Sciatic nerve (tissue), 2 donors: Measurements from ENCODE around the gene TTC9B. TPM values are rescaled to one million over a fixed set of nuclear protein-coding genes. Genes with fewer than 3 reads are reported as not detected.
"Not testable (repeated sequence)": the region's sequence is repeated elsewhere in the genome, so short reads cannot be mapped to it uniquely, and the experiment has no call there.

Experiments
- ATAC-seq: fragments of 200-7000 bp; cut with Tn5 transposase; one replicate; pipeline ENCODE4 v1.9.1; 2020; ENCODE audit warnings: mild to moderate bottlenecking, moderate library complexity
- DNase-seq: peaks from one replicate; pipeline ENCODE4 v3.0.0-alpha.2; 2020; ENCODE audit warnings: low spot score
- intact Hi-C: fragments of 100-400 bp; cut with DNase I; formaldehyde crosslinking; loops from one replicate; pipeline ENCODE4 v1.14.2; 2022
- total RNA-seq: library from RNA; stranded (reverse); fragmentation: NEBNext Ultra II Directional; extraction: Animal tissue kit (Norgen Biotek cat#: 25700); gene quantifications from one replicate; pipeline ENCODE4 v1.2.1, GENCODE V29; 2021
- donor health status: DM: no; HTN: no; CAD: no.
- donor health status: DM: no; HTN: no; CAD: no.

Gene TTC9B
- total RNA-seq, 1 donor from 2014 or later, result not detected

DNA sequence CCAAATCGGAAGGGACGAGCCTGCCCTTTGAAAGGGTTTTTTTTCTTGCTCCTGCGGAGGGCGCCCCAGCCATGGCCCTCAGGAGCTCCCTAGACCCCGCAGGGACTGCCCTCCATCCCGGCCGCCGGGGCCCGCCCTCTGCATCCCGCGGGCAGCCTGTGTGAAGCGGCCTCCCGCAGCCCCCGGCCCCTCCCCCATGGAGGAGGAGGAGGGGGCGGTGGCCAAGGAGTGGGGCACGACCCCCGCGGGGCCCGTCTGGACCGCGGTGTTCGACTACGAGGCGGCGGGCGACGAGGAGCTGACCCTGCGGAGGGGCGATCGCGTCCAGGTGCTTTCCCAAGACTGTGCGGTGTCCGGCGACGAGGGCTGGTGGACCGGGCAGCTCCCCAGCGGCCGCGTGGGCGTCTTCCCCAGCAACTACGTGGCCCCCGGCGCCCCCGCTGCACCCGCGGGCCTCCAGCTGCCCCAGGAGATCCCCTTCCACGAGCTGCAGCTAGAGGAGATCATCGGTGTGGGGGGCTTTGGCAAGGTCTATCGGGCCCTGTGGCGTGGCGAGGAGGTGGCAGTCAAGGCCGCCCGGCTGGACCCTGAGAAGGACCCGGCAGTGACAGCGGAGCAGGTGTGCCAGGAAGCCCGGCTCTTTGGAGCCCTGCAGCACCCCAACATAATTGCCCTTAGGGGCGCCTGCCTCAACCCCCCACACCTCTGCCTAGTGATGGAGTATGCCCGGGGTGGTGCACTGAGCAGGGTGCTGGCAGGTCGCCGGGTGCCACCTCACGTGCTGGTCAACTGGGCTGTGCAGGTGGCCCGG, 26.1 kb downstream of the TTC9B start:
- ATAC-seq, result peak; percentile 25
- intact Hi-C loops, result no loop called here
- peak; percentile 62 for DNase-seq

DNA sequence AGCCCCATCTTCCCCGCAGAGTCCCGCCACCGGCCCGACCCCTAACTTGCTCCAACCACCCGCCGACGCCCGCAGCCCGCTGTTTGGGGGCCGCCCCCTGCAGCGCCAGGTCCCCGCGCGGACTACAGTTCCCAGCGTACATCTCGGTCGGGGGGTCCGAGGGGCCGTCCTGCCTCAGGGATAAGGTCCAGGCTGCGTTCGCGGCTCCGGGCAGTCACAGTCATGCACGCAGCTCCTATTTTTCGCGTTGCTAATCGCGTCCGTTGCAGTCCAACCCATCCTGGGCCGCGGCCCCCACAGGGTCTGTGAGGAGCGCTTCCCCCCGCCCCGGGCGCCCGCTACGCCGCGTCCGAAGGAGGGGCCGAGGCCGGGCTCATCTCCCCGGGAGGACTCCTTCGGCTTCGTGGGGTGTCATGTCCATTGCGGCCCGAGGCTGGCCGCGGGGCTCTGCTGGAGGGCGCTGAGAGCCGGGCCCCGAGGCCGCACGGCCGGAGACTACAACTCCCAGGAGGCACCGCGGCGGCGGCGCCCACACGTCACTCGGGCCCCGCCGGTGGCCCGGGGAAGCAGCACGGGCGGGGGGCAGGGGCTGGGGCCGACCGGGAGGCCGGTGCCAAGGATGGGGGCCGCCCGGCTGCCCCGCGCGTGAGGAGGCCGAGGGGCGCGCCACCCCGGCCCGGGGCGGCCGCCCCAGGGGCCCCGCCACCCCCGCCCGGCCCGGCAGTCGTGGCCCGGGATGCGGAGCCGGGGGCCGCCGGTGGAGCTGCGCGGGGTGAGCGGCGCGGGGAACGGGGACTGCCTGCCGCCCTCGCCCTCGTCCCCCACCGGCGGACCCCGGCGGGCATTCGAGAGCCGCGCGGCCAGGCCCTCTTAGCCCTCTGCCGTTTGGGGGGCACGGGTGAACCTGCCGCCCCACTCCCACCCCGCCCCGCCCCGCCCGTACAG, 27.0 kb downstream of the TTC9B start, which contains the start of gene MAP3K10:
Gene MAP3K10, plus strand, starts transcription at position 536 of the 945 bp plus-strand sequence. CDS start 606 bp downstream, outside the sequence.
- DNase-seq (peak; percentile 85), ATAC-seq (peak; percentile 94)
- intact Hi-C loops, result no loop called here

GRCh38 chr19:40184273-40184672, 33.9 kb downstream of the TTC9B start:
- intact Hi-C loops, result no loop called here
- DNase-seq, result no peak
- no peak for ATAC-seq

- DNase-seq, result no peak
- no peak for ATAC-seq
- intact Hi-C loops, result no loop called here
Observed at GRCh38 chr19:40178756-40179155, 39.4 kb downstream of the TTC9B start.

DNA sequence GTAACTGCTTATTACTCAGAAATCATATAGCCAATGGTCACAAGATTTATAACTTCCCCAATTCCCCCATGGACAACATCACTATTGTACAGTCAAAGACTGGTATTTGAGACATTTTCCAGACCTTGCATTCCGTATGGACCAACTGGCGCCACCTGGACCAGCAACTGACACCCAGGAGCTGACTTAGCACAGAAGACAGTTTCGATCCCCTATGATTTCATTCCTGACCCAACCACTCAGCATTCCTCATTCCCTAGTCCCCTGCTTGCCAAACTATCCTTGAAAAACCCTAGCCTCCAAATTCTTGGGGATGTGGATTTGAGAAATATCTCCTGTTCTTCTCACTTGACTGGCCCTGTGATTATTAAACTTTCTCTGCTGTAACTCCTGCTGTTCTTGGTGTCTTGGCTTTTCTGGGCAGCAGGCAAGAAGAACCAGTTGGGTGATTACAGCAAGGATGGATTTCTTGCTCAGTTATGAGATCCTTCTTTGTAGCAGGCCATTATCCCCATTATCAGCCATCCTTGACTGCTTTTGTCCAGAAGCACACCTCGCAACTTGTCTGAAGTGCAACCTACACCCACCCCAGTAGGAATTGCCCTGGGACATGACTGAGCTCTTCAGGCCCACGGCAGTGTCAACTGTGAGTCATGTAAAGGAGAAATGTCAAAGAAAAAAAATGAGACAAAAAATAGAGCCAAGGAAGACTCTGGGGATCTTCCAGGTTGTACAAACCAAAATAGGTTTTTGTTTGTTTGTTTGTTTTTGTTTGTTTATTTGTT, 40.7 kb downstream of the TTC9B start:
- no peak for ATAC-seq
- no peak for DNase-seq
- intact Hi-C loops, result no loop called here

DNA sequence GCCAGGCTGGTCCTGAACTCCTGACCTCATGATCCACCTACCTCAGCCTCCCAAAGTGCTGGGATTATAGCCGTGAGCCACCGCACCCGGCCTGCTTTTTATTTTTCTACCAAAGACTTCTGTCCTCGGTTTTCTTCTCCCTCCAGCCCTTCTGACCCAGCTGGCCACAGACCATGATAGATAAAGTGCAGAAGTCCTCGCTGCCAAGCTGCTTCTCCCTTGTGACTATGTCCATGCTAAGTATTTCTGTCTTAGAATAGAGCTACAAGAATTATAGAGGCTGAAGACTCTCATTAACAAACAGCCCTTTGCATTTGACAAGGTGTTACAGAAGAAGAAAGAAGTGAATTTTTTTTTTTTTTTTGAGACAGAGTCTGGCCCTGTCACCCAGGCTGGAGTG, 42.4 kb downstream of the TTC9B start:
- ATAC-seq (no peak), DNase-seq (no peak)
- intact Hi-C loops, result no loop called here

GRCh38 chr19:40174092-40174491, 44.1 kb downstream of the TTC9B start:
- intact Hi-C loops, result no loop called here
- no peak for ATAC-seq
- DNase-seq, result no peak

GRCh38 chr19:40171293-40171692, 46.9 kb downstream of the TTC9B start:
- ATAC-seq, intact Hi-C loops, DNase-seq: not testable (repeated sequence)

GRCh38 chr19:40170303-40170989, 47.7 kb downstream of the TTC9B start:
- intact Hi-C loops, DNase-seq, ATAC-seq: not testable (repeated sequence)

DNA sequence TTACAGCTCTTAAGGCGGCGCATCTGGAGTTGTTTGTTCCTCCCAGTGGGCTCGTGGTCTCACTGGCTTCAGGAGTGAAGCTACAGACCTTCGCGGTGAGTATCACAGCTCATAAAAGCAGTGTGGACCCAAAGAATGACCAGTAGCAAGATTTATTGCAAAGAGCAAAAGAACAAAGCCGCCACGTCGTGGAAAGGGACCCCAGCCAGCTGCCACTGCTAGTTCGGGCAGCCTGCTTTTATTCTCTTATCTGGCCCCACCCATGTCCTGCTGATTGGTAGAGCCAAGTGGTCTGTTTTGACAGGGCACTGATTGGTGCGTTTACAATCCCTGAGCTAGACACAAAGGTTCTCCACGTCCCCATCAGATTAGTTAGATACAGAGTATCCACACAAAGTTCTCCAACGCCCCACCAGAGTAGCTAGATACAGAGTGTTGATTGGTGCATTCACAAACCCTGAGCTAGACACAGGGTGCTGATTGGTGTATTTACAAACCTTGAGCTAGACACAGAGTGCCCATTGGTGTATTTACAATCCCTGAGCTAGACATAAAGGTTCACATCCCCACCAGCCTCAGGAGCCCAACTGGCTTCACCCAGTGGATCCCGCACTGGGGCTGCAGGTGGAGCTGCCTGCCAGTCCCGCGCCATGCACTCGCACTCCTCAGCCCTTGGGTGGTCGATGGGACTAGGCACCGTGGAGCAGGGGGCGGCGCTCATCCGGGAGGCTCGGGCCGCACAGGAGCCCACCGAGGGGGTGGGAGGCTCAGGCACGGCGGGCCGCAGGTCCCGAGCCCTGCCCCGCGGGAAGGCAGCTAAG, 48.5 kb downstream of the TTC9B start:
- ATAC-seq, DNase-seq, intact Hi-C loops: not testable (repeated sequence)

Other genes starting within 250 kb of the TTC9B start
- gene PSMC4, start 247.2 kb downstream of the TTC9B start, total RNA-seq, result 49.3 TPM
- 14.3 TPM for gene ZNF546, start 221.3 kb downstream of the TTC9B start, total RNA-seq
- gene ZNF780B, start 162.2 kb downstream of the TTC9B start, total RNA-seq, result 29.6 TPM
- 21.7 TPM for gene ZNF780A, start 127.4 kb downstream of the TTC9B start, total RNA-seq
- 19.8 TPM for gene MAP3K10, start 27.0 kb downstream of the TTC9B start, total RNA-seq
- gene CCNP, start 8.3 kb upstream of the TTC9B start, total RNA-seq, result 0.40 TPM
- 130 TPM for gene AKT2, start 67.0 kb upstream of the TTC9B start, total RNA-seq
- 15.2 TPM for gene C19orf47, start 130.0 kb upstream of the TTC9B start, total RNA-seq
- 218 TPM for gene PLD3, start 130.3 kb upstream of the TTC9B start, total RNA-seq
- 0.36 TPM for gene HIPK4, start 171.8 kb upstream of the TTC9B start, total RNA-seq
- 801 TPM for gene PRX, start 195.0 kb upstream of the TTC9B start, total RNA-seq
- gene SERTAD1, start 207.6 kb upstream of the TTC9B start, total RNA-seq, result 18.0 TPM
- 47.2 TPM for gene SERTAD3, start 226.0 kb upstream of the TTC9B start, total RNA-seq
- 83.8 TPM for gene BLVRB, start 247.4 kb upstream of the TTC9B start, total RNA-seq
- gene SPTBN4, start 248.6 kb upstream of the TTC9B start, total RNA-seq, result 20.9 TPM